ENCODE measurements around the gene TBC1D12.

TBC1D12 gene

GRCh38 chr10:94443549-94443948 lies 41.2 kb downstream of the TBC1D12 start:
- TF ChIP-seq CTCF (IDR thresholded peaks at IDR 0.05; ENCODE audit: low read depth, low read length) (no peak), EZH2phosphoT487 (IDR thresholded peaks at IDR 0.05; ENCODE audit: low read depth) (no peak)
- no peak overlapping the region for H2AFZ ChIP-seq (ENCODE audit: low read depth, low read length)

GRCh38 chr10:94450782-94451181 lies 48.4 kb downstream of the TBC1D12 start:
- H3K27me3 ChIP-seq (ENCODE audit: low read depth, low read length), result no peaks in the 10 kb centered on the region
- no peak overlapping the region for H2AFZ ChIP-seq (ENCODE audit: low read depth, low read length)
- H3K4me2 ChIP-seq (ENCODE audit: low read length), result no peak overlapping the region
- H3K36me3 ChIP-seq (replicated peaks; ENCODE audit: low read depth, low read length), result peaks cover 3% of the 10 kb centered on the region
- H3K4me3 ChIP-seq (ENCODE audit: low read length), result no peak overlapping the region
- H4K20me1 ChIP-seq (ENCODE audit: insufficient read depth, low read length), result no peaks in the 10 kb centered on the region
- TF ChIP-seq EZH2phosphoT487 (IDR thresholded peaks at IDR 0.05; ENCODE audit: low read depth) (no peak), CTCF (IDR thresholded peaks at IDR 0.05; ENCODE audit: low read depth, low read length) (no peak)
- H3K79me2 ChIP-seq (ENCODE audit: low read length), result no peaks in the 10 kb centered on the region
- H3K27ac ChIP-seq (ENCODE audit: low read length), result no peak overlapping the region
- no peak overlapping the region for H3K9ac ChIP-seq (ENCODE audit: low read length)
- H3K9me3 ChIP-seq (ENCODE audit: insufficient read depth, low read length), result no peaks in the 10 kb centered on the region
- peaks cover 5% of the 10 kb centered on the region for H3K4me1 ChIP-seq (ENCODE audit: low read length)

More at GRCh38 chr10:94443549-94443948, 41.2 kb downstream of the TBC1D12 start:
- Histone ChIP-seq H3K9ac (ENCODE audit: low read length) (no peak overlapping the region), H3K4me3 (ENCODE audit: low read length) (no peak overlapping the region), H3K4me2 (ENCODE audit: low read length) (no peak overlapping the region), H3K9me3 (ENCODE audit: insufficient read depth, low read length) (no peaks in the 10 kb centered on the region), H4K20me1 (ENCODE audit: insufficient read depth, low read length) (no peaks in the 10 kb centered on the region; the same call in 1 of the 2 replicates), H3K36me3 (replicated peaks; ENCODE audit: low read depth, low read length) (no peaks in the 10 kb centered on the region), H3K27me3 (ENCODE audit: low read depth, low read length) (no peaks in the 10 kb centered on the region), H3K79me2 (ENCODE audit: low read length) (peaks cover 5% of the 10 kb centered on the region; the same call in 1 of the 2 replicates), H3K27ac (ENCODE audit: low read length) (no peak overlapping the region), H3K4me1 (ENCODE audit: low read length) (peaks cover 5% of the 10 kb centered on the region)

GRCh38 chr10:94451883-94452519 lies 49.7 kb downstream of the TBC1D12 start:
- H3K36me3 ChIP-seq (replicated peaks; ENCODE audit: low read depth, low read length), result peaks cover 3% of the 10 kb centered on the region
- no peak overlapping the region for H3K9ac ChIP-seq (ENCODE audit: low read length)
- no peak overlapping the region for H3K4me2 ChIP-seq (ENCODE audit: low read length)
- H3K4me1 ChIP-seq (ENCODE audit: low read length), result peaks cover 5% of the 10 kb centered on the region
- H3K27me3 ChIP-seq (ENCODE audit: low read depth, low read length), result no peaks in the 10 kb centered on the region
- no peak for TF ChIP-seq EZH2phosphoT487 (IDR thresholded peaks at IDR 0.05; ENCODE audit: low read depth)
- no peak overlapping the region for H3K4me3 ChIP-seq (ENCODE audit: low read length)
- no peaks in the 10 kb centered on the region for H3K79me2 ChIP-seq (ENCODE audit: low read length)
- H4K20me1 ChIP-seq (ENCODE audit: insufficient read depth, low read length), result no peaks in the 10 kb centered on the region
- H2AFZ ChIP-seq (ENCODE audit: low read depth, low read length), result no peak overlapping the region
- H3K27ac ChIP-seq (ENCODE audit: low read length), result no peak overlapping the region
- H3K9me3 ChIP-seq (ENCODE audit: insufficient read depth, low read length), result no peaks in the 10 kb centered on the region

GRCh38 chr10:94456942-94457341 lies 54.6 kb downstream of the TBC1D12 start:
- no peak overlapping the region for H3K27ac ChIP-seq (ENCODE audit: low read length)
- no peak overlapping the region for H3K9ac ChIP-seq (ENCODE audit: low read length)
- no peak overlapping the region for H3K4me2 ChIP-seq (ENCODE audit: low read length)
- H3K9me3 ChIP-seq (ENCODE audit: insufficient read depth, low read length), result no peaks in the 10 kb centered on the region
- H3K27me3 ChIP-seq (ENCODE audit: low read depth, low read length), result no peaks in the 10 kb centered on the region
- no peak overlapping the region for H2AFZ ChIP-seq (ENCODE audit: low read depth, low read length)
- no peak overlapping the region for H3K4me3 ChIP-seq (ENCODE audit: low read length)
- TF ChIP-seq EZH2phosphoT487 (IDR thresholded peaks at IDR 0.05; ENCODE audit: low read depth) (no peak), CTCF (IDR thresholded peaks at IDR 0.05; ENCODE audit: low read depth, low read length) (no peak)
- no peaks in the 10 kb centered on the region for H3K4me1 ChIP-seq (ENCODE audit: low read length)
- peaks cover 3% of the 10 kb centered on the region for H3K36me3 ChIP-seq (replicated peaks; ENCODE audit: low read depth, low read length)
- H3K79me2 ChIP-seq (ENCODE audit: low read length), result no peaks in the 10 kb centered on the region
- no peaks in the 10 kb centered on the region for H4K20me1 ChIP-seq (ENCODE audit: insufficient read depth, low read length)
